HG03060 (cell line): ENCODE results near the gene HS3ST3B1.

Experiments used
- ATAC-seq: cut with Tn5 transposase; IDR thresholded peaks from one replicate; pipeline ENCODE4 v1.9.1; 2021; ENCODE audit warnings: low read depth, moderate number of reproducible peaks; ENCODE audit not compliant: unreplicated experiment

The HS3ST3B1 gene

GRCh38 chr17:14320098-14320497 is 19.2 kb downstream of the HS3ST3B1 start:
- ATAC-seq, result no peak

- ATAC-seq, result no peak
Measured at GRCh38 chr17:14320734-14321475, 20.0 kb downstream of the HS3ST3B1 start.

- no peak for ATAC-seq
Measured at GRCh38 chr17:14321476-14321949, 20.6 kb downstream of the HS3ST3B1 start.

- ATAC-seq, result no peak
Measured at GRCh38 chr17:14321980-14322776, 21.3 kb downstream of the HS3ST3B1 start.

- ATAC-seq, result no peak
Measured at GRCh38 chr17:14323522-14323981, 22.7 kb downstream of the HS3ST3B1 start.

- no peak for ATAC-seq
Measured at GRCh38 chr17:14325618-14326167, 24.8 kb downstream of the HS3ST3B1 start.

GRCh38 chr17:14329900-14330491 is 29.1 kb downstream of the HS3ST3B1 start:
- ATAC-seq, result no peak

GRCh38 chr17:14330492-14330962 is 29.6 kb downstream of the HS3ST3B1 start:
- ATAC-seq, result no peak

- ATAC-seq, result no peak
Measured at GRCh38 chr17:14331225-14331981, 30.5 kb downstream of the HS3ST3B1 start.

- ATAC-seq, result no peak
Measured at GRCh38 chr17:14331982-14332298, 31.1 kb downstream of the HS3ST3B1 start.

- no peak for ATAC-seq
Measured at GRCh38 chr17:14332331-14332730, 31.4 kb downstream of the HS3ST3B1 start.

- ATAC-seq, result no peak
Measured at GRCh38 chr17:14333506-14333905, 32.6 kb downstream of the HS3ST3B1 start.

GRCh38 chr17:14334276-14334840 is 33.5 kb downstream of the HS3ST3B1 start:
- no peak for ATAC-seq

- ATAC-seq, result no peak
Measured at GRCh38 chr17:14334919-14335318, 34.0 kb downstream of the HS3ST3B1 start.

- no peak for ATAC-seq
Measured at GRCh38 chr17:14336418-14336817, 35.5 kb downstream of the HS3ST3B1 start.

- ATAC-seq, result no peak
Measured at GRCh38 chr17:14337596-14338079, 36.8 kb downstream of the HS3ST3B1 start.

- ATAC-seq, result no peak
Measured at GRCh38 chr17:14340857-14341754, 40.2 kb downstream of the HS3ST3B1 start.

- ATAC-seq, result no peak
Measured at GRCh38 chr17:14341866-14342265, 41.0 kb downstream of the HS3ST3B1 start.

GRCh38 chr17:14346801-14347200 is 45.9 kb downstream of the HS3ST3B1 start:
- no peak for ATAC-seq
